A204.1 (cell line): Measurements from ENCODE around the gene MAGEB4.

Source experiments
- FAIRE-seq: peaks from 2 replicates; lab custom pipeline; 2012; peaks lifted over from hg19 to GRCh38; lab: Jason Lieb, UNC

The MAGEB4 gene

DNA sequence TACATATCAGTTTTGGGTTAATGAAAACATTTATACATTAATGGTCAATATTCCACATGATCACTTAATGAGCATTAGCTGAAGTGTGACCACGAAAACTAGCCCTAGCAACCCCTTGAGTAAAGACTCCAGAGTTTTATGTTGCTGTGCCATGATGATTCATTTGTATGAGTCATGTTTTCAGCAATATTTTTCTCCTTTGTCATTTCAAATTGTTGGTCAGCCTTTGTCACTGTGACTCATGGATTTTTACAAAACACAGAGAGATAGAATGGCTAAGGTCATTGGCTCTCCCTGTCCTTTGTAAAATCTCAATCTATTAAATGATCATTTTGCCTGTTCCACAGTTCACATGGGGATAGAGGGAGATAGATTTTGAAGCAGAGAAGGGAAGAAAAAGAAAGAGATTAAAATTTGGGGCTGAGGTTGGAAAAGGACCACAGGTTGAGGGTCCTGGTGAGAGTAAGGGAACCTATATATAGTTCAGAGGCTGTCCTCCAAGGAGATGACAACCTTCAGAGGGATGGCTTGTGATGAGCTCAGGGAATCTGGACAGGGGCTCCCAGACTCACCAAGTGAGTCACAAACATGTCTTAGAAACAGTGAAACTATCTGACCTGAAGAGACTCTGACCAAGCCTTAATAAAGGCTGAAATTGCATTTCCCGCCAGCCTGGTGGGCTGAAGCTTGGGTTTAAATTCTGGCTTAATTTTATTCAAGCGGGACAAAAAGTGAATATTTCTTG, 41.8 kb downstream of the MAGEB4 start:
- no peak for FAIRE-seq
